Upper lobe of left lung (tissue), 4 donors: ENCODE measurements around the gene KIF6.

Experiments
- CTCF ChIP-seq, 6 experiments: fragments of 450-650 bp in 4 of 6; fragments of 200-600 bp in 2 of 6; sonication (generic) in 2 of 6; IDR thresholded peaks; one replicate each; pipeline ENCODE4 v1.5.1; 2016 to 2019; ENCODE audit warnings: antibody characterized with exemption in 6 of 6
- POLR2A ChIP-seq, 4 donors: fragments of 450-650 bp; IDR thresholded peaks; one replicate each; pipeline ENCODE4 v1.5.1; 2016 to 2017; ENCODE audit warnings: antibody characterized with exemption in 4 of 4, mild to moderate bottlenecking in 2 of 4

DNA sequence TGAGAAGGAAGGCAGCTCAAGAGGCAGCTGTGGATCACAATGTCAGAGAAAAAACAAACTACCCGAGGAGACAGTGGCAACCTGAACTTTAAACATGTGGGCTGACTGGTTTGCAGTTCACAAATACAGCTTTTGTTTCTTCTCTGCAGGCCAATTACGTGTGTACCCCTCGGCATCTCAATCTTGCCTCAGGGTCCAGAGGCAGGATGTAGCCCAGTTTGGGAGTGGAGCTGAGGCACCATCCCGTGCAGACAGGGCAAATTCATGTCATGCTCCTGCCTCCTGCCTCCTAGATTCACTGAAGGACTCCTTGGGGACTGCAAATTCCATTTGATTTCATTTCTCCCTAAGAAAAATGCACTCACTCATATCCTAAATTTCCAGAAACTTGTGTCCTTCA, 308.5 kb downstream of the KIF6 start:
- TF ChIP-seq CTCF (IDR thresholded peaks at IDR 0.05) = no peak
- TF ChIP-seq POLR2A (IDR thresholded peaks at IDR 0.05) = no peak
